GM19372 (cell line): Measurements from ENCODE around the gene STARD10.

Experiments used
- ATAC-seq: cut with Tn5 transposase; IDR thresholded peaks from one replicate; pipeline ENCODE4 v1.9.1; 2021; ENCODE audit warnings: mild to moderate bottlenecking, low read depth, moderate library complexity; ENCODE audit not compliant: unreplicated experiment

The STARD10 gene

GRCh38 chr11:72735495-72736027 is 58.3 kb downstream of the STARD10 start:
- ATAC-seq = no peak

GRCh38 chr11:72732329-72732728 is 61.5 kb downstream of the STARD10 start:
- no peak for ATAC-seq

- no peak for ATAC-seq
These were observed 63.1 kb downstream of the STARD10 start for GRCh38 chr11:72730737-72731136.

- ATAC-seq = no peak
These were observed 63.6 kb downstream of the STARD10 start for GRCh38 chr11:72730243-72730642.

- no peak for ATAC-seq
These were observed 66.3 kb downstream of the STARD10 start for GRCh38 chr11:72727521-72727920.

- no peak for ATAC-seq
These were observed 67.3 kb downstream of the STARD10 start for GRCh38 chr11:72726266-72727220.

- no peak for ATAC-seq
These were observed 68.2 kb downstream of the STARD10 start for GRCh38 chr11:72725724-72726028.

- ATAC-seq = no peak
These were observed 68.8 kb downstream of the STARD10 start for GRCh38 chr11:72724851-72725723.

- no peak for ATAC-seq
These were observed 69.8 kb downstream of the STARD10 start for GRCh38 chr11:72724021-72724551.

GRCh38 chr11:72723508-72723907 is 70.3 kb downstream of the STARD10 start:
- no peak for ATAC-seq

GRCh38 chr11:72722050-72722748 is 71.6 kb downstream of the STARD10 start:
- peak; percentile 76 for ATAC-seq

- no peak for ATAC-seq
These were observed 72.2 kb downstream of the STARD10 start for GRCh38 chr11:72721689-72722049.

- ATAC-seq = no peak
These were observed 72.6 kb downstream of the STARD10 start for GRCh38 chr11:72721276-72721675.

GRCh38 chr11:72720784-72721183 is 73.1 kb downstream of the STARD10 start:
- no peak for ATAC-seq

- no peak for ATAC-seq
These were observed 73.8 kb downstream of the STARD10 start for GRCh38 chr11:72720047-72720446.

GRCh38 chr11:72719551-72719950 is 74.3 kb downstream of the STARD10 start:
- ATAC-seq = no peak

GRCh38 chr11:72719144-72719543 is 74.7 kb downstream of the STARD10 start:
- ATAC-seq = no peak

- ATAC-seq = no peak
These were observed 75.7 kb downstream of the STARD10 start for GRCh38 chr11:72718101-72718501.

- no peak for ATAC-seq
These were observed 76.9 kb downstream of the STARD10 start for GRCh38 chr11:72716788-72717435.

GRCh38 chr11:72716290-72716689 is 77.6 kb downstream of the STARD10 start:
- no peak for ATAC-seq
